H9 (cell line): ENCODE measurements around the gene CATSPERZ. TPM values are rescaled to one million over a fixed set of nuclear protein-coding genes. Genes with fewer than 3 reads are reported as not detected.
A peak's percentile ranks its signal among the peaks of the same experiment; 100 is the strongest.

Experiments used
- DNase-seq: peaks from one replicate; pipeline ENCODE4 v3.0.0-alpha.2; 2017
- H2AFZ ChIP-seq: one replicate; pipeline ENCODE4 v1.6.1; 2013; ENCODE audit warnings: mild to moderate bottlenecking, low read length, control low read depth, moderate library complexity
- H2AK5ac ChIP-seq: 2 replicates; pipeline ENCODE4 v1.6.1; 2013; ENCODE audit warnings: low read length, control low read depth, mixed read lengths; ENCODE audit not compliant: insufficient read length
- H2BK120ac ChIP-seq: one replicate; pipeline ENCODE4 v1.6.1; 2013; ENCODE audit warnings: low read depth, mild to moderate bottlenecking, low read length, control low read depth, inconsistent platforms; ENCODE audit not compliant: poor library complexity, severe bottlenecking
- H2BK12ac ChIP-seq: 2 replicates; pipeline ENCODE4 v1.6.1; 2013; ENCODE audit warnings: low read length, control low read depth, mixed read lengths, low read depth; ENCODE audit not compliant: insufficient read length
- H2BK15ac ChIP-seq: 2 replicates; pipeline ENCODE4 v1.6.1; 2013; ENCODE audit warnings: low read depth, low read length, control low read depth
- H2BK20ac ChIP-seq: one replicate; pipeline ENCODE4 v1.6.1; 2013; ENCODE audit warnings: low read depth, mild to moderate bottlenecking, low read length, control low read depth, inconsistent platforms; ENCODE audit not compliant: poor library complexity, severe bottlenecking
- H2BK5ac ChIP-seq: 2 replicates; pipeline ENCODE4 v1.6.1; 2013; ENCODE audit warnings: low read length, control low read depth, mixed read lengths; ENCODE audit not compliant: insufficient read length
- H3K14ac ChIP-seq: 2 replicates; pipeline ENCODE4 v1.6.1; 2013; ENCODE audit warnings: low read length, control low read depth; ENCODE audit not compliant: insufficient read depth
- H3K18ac ChIP-seq: 2 replicates; pipeline ENCODE4 v1.6.1; 2013; ENCODE audit warnings: low read depth, mild to moderate bottlenecking, mixed read lengths, low read length, control low read depth; ENCODE audit not compliant: insufficient read length
- H3K23ac ChIP-seq: 2 replicates; pipeline ENCODE4 v1.6.1; 2013; ENCODE audit warnings: low read length, control low read depth, mixed read lengths, low read depth; ENCODE audit not compliant: insufficient read length
- H3K23me2 ChIP-seq: 2 replicates; pipeline ENCODE4 v1.6.1; 2013; ENCODE audit warnings: low read depth, mild to moderate bottlenecking, mixed read lengths, low read length, control low read depth; ENCODE audit not compliant: insufficient read length, poor library complexity, severe bottlenecking
- H3K27ac ChIP-seq: 2 replicates; pipeline ENCODE4 v1.5.1; 2013; ENCODE audit warnings: low read length, control low read depth, mixed read lengths, low read depth; ENCODE audit not compliant: insufficient read length
- H3K27me3 ChIP-seq: 2 replicates; pipeline ENCODE4 v1.6.1; 2013; ENCODE audit warnings: low read length, control low read depth, inconsistent platforms; ENCODE audit not compliant: insufficient read depth
- H3K4ac ChIP-seq: 2 replicates; pipeline ENCODE4 v1.6.1; 2013; ENCODE audit warnings: low read depth, mild to moderate bottlenecking, control low read depth, inconsistent platforms, low read length, moderate library complexity
- H3K4me1 ChIP-seq: 2 replicates; pipeline ENCODE4 v1.6.1; 2013; ENCODE audit warnings: low read length, control low read depth, inconsistent platforms; ENCODE audit not compliant: insufficient read depth
- H3K4me2 ChIP-seq: 2 replicates; pipeline ENCODE4 v1.6.1; 2013; ENCODE audit warnings: low read length, control low read depth, mixed read lengths; ENCODE audit not compliant: insufficient read length, insufficient read depth
- H3K56ac ChIP-seq: 2 replicates; pipeline ENCODE4 v1.6.1; 2013; ENCODE audit warnings: low read depth, mild to moderate bottlenecking, mixed read lengths, low read length, control low read depth; ENCODE audit not compliant: insufficient read length
- H3K79me1 ChIP-seq: 2 replicates; pipeline ENCODE4 v1.6.1; 2013; ENCODE audit warnings: low read depth, mild to moderate bottlenecking, moderate library complexity, low read length, control low read depth, inconsistent platforms; ENCODE audit not compliant: insufficient read depth, poor library complexity, severe bottlenecking
- H3K79me2 ChIP-seq: 2 replicates; pipeline ENCODE4 v1.6.1; 2013; ENCODE audit warnings: low read length, control low read depth, inconsistent platforms; ENCODE audit not compliant: insufficient read depth
- H3K9ac ChIP-seq: 2 replicates; pipeline ENCODE4 v1.6.1; 2013; ENCODE audit warnings: low read length, control low read depth, mixed read lengths; ENCODE audit not compliant: insufficient read length; ENCODE audit errors: extremely low read depth
- H3K9me3 ChIP-seq: one replicate; pipeline ENCODE4 v1.6.1; 2013; ENCODE audit warnings: low read depth, low read length, inconsistent platforms; ENCODE audit not compliant: control insufficient read depth
- H3T11ph ChIP-seq: one replicate; pipeline ENCODE4 v1.6.1; 2013; ENCODE audit warnings: mild to moderate bottlenecking, low read length, control low read depth, inconsistent platforms
- H4K20me1 ChIP-seq: one replicate; pipeline ENCODE4 v1.6.1; 2013; ENCODE audit not compliant: control insufficient read depth, insufficient read length, insufficient read depth
- H4K5ac ChIP-seq: 2 replicates; pipeline ENCODE4 v1.6.1; 2013; ENCODE audit warnings: low read depth, mild to moderate bottlenecking, mixed read lengths, low read length, control low read depth; ENCODE audit not compliant: insufficient read length
- H4K8ac ChIP-seq: replicated peaks from 2 replicates; pipeline ENCODE4 v1.6.1; 2013; ENCODE audit warnings: low read length, control low read depth, mixed read lengths, low read depth; ENCODE audit not compliant: insufficient read length
- H4K91ac ChIP-seq: 2 replicates; pipeline ENCODE4 v1.6.1; 2013; ENCODE audit warnings: low read depth, mild to moderate bottlenecking, moderate library complexity, mixed read lengths, low read length, control low read depth; ENCODE audit not compliant: insufficient read length
- H3K27ac Mint-ChIP-seq, 3 experiments: 2 replicates in 2 of 3; 3 replicates in 1 of 3; pipeline ENCODE4 v1.8.0; 2020 to 2021; ENCODE audit warnings: mixed read lengths in 3 of 3, mild to moderate bottlenecking in 1 of 3, moderate library complexity in 1 of 3
- H3K27me3 Mint-ChIP-seq: 2 replicates; pipeline ENCODE4 v1.8.0; 2021; ENCODE audit warnings: low read depth, mild to moderate bottlenecking, moderate library complexity, mixed read lengths
- H3K36me3 Mint-ChIP-seq, 3 experiments: 2 replicates in 2 of 3; 3 replicates in 1 of 3; pipeline ENCODE4 v1.8.0; 2020 to 2021; ENCODE audit warnings: low read depth in 3 of 3, mixed read lengths in 3 of 3; ENCODE audit not compliant: insufficient read depth in 1 of 3
- H3K4me1 Mint-ChIP-seq, 2 experiments: 2 replicates each; pipeline ENCODE4 v1.8.0; 2020; ENCODE audit warnings: mixed read lengths in 2 of 2
- H3K4me3 Mint-ChIP-seq, 2 experiments: 2 replicates in 1 of 2; 3 replicates in 1 of 2; pipeline ENCODE4 v1.8.0; 2020 to 2021; ENCODE audit warnings: mild to moderate bottlenecking in 2 of 2, mixed read lengths in 2 of 2, moderate library complexity in 1 of 2
- H3K9me3 Mint-ChIP-seq, 2 experiments: 2 replicates in 1 of 2; 3 replicates in 1 of 2; pipeline ENCODE4 v1.8.0; 2020; ENCODE audit warnings: mild to moderate bottlenecking in 2 of 2, mixed read lengths in 2 of 2, moderate library complexity in 1 of 2
- WGBS: extraction: QIAGEN DNeasy Blood & Tissue Kit; methylation state at CpG from one replicate; pipeline ENCODE4 v1.1.7; 2013; ENCODE audit warnings: missing lambda C conversion rate, low lambda C conversion rate, mixed read lengths; ENCODE audit not compliant: insufficient read length; ENCODE audit errors: extremely low coverage; 5-methylcytosine and 5-hydroxymethylcytosine counted together
- total RNA-seq: library from RNA; stranded (reverse); gene quantifications from 2 replicates; pipeline ENCODE4 v1.2.1, GENCODE V29; 2021
- TF ChIP-seq, protein P1 (sequence below): fragments of 200-600 bp; sonication (generic); conservative IDR thresholded peaks from 3 replicates; pipeline ENCODE4 v1.8.0; 2021; ENCODE audit warnings: antibody characterized with exemption, mild to moderate bottlenecking

CATSPERZ gene
- total RNA-seq, 1 experiment from 2014 or later, result 0.92 TPM

DNA sequence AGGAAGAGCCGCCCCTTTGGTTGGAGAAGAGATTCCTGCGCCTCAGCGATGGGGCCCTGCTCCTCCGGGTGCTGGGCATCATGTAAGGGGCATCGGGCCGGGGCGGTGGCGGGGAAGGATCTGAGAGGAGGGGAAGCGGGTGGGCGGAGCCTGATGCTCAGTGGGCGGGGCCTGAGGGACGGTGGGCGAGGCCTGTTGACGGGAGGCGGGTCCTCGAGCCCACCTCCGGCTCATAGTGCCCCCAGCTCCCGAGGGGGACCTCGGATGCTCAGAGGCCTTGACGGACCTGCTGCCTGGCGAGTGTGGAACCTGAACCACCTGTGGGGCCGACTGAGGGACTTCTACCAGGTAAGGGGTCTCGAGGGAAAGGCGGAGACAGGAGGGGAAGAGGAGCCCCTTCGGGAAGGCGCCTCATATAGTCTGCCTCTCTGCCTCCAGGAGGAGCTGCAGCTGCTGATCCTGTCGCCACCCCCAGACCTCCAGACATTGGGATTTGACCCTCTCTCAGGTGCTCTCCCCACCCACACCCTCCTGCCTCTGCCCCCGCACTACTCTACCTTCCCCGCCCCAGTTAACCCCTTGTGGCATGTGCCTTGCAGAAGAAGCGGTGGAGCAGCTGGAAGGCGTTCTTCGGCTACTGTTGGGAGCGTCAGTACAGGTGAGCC, 40.6 kb downstream of the CATSPERZ start:
- H3K79me1 ChIP-seq, result no peaks in the 10 kb centered on the region
- H4K8ac ChIP-seq, result no peak overlapping the region
- H3K9ac ChIP-seq, result no peak overlapping the region

More for the DNA sequence above, 40.6 kb downstream of the CATSPERZ start:
- Histone ChIP-seq H2BK15ac (no peak overlapping the region), H3K23me2 (peaks cover 17% of the 10 kb centered on the region), H3K4me2 (peak overlapping the region; percentile 58), H4K91ac (no peak overlapping the region), H3K4me1 (no peaks in the 10 kb centered on the region; the same call in 1 of the 2 replicates), H3K4ac (no peak overlapping the region), H3K18ac (no peak overlapping the region), H3K9me3 (no peaks in the 10 kb centered on the region), H4K20me1 (peaks cover 3% of the 10 kb centered on the region), H3K23ac (no peak overlapping the region), H2BK20ac (no peak overlapping the region), H2BK12ac (no peak overlapping the region), H4K5ac (no peak overlapping the region), H2AFZ (no peak overlapping the region), H3K79me2 (no peaks in the 10 kb centered on the region), H3K27me3 (no peaks in the 10 kb centered on the region), H3K56ac (no peak overlapping the region), H2BK120ac (no peak overlapping the region), H2AK5ac (no peak overlapping the region), H3K14ac (no peak overlapping the region; the same call in 1 of the 2 replicates), H2BK5ac (no peak overlapping the region), H3K27ac (no peak overlapping the region), H3T11ph (no peak overlapping the region)
- no CpG with 5 or more reads among the region's 33 CpGs for WGBS
- Mint-ChIP-seq H3K36me3 (0 out of 7 replicates have a peak, but pooled peaks cover 0 to 2% (median 0%) of the 10 kb centered on the region in 3 experiments), H3K27ac (peak overlapping the region in 2 of 3 experiments; percentile 55 to 72; a peak in 2 of 7 replicates), H3K4me3 (peak overlapping the region; percentile 66 to 84), H3K27me3 (peaks cover 17% of the 10 kb centered on the region), H3K9me3 (no peaks in the 10 kb centered on the region), H3K4me1 (peaks cover 7 to 31% of the 10 kb centered on the region in 2 experiments)
- peak; percentile 93 for DNase-seq
- TF ChIP-seq, protein P1, sequence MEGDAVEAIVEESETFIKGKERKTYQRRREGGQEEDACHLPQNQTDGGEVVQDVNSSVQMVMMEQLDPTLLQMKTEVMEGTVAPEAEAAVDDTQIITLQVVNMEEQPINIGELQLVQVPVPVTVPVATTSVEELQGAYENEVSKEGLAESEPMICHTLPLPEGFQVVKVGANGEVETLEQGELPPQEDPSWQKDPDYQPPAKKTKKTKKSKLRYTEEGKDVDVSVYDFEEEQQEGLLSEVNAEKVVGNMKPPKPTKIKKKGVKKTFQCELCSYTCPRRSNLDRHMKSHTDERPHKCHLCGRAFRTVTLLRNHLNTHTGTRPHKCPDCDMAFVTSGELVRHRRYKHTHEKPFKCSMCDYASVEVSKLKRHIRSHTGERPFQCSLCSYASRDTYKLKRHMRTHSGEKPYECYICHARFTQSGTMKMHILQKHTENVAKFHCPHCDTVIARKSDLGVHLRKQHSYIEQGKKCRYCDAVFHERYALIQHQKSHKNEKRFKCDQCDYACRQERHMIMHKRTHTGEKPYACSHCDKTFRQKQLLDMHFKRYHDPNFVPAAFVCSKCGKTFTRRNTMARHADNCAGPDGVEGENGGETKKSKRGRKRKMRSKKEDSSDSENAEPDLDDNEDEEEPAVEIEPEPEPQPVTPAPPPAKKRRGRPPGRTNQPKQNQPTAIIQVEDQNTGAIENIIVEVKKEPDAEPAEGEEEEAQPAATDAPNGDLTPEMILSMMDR, result peak; percentile 63
